A549 (cell line): ENCODE measurements around the gene INPP5A. TPM values are rescaled to one million over a fixed set of nuclear protein-coding genes. Genes with fewer than 3 reads are reported as not detected.

Experiments
- ATAC-seq, 2 experiments: fragments of 200-7000 bp in 1 of 2; fragments of >200 bp in 1 of 2; cut with Nextera tagmentation in 1 of 2; cut with Tn5 transposase in 1 of 2; 3 replicates each; pipeline versions ENCODE4 v1.8.0 to v1.9.1; 2018 to 2020; ENCODE audit warnings: mild to moderate bottlenecking in 1 of 2, moderate library complexity in 1 of 2
- CTCF ChIA-PET: fragments of 300-600 bp; sonication (Branson Sonifier 250); formaldehyde crosslinking; extraction: SDS; loops from one replicate; lab custom pipeline; 2021; ENCODE audit warnings: antibody characterized with exemption, inconsistent platforms; lab: Yijun Ruan, JAX
- POLR2A ChIA-PET: fragments of 350-600 bp; formaldehyde crosslinking; extraction: SDS; loops from one replicate; lab custom pipeline; 2021; ENCODE audit warnings: antibody characterized with exemption, inconsistent platforms; lab: Yijun Ruan, JAX
- DNase-seq, 2 experiments: peaks; one replicate each; pipeline versions ENCODE4 v3.0.0 to v3.0.0-alpha.2; 2011 to 2016; ENCODE audit warnings: low read depth in 1 of 2, low spot score in 1 of 2
- FAIRE-seq: peaks from 2 replicates; lab custom pipeline; 2011; peaks lifted over from hg19 to GRCh38; lab: Jason Lieb, UNC
- H3K27ac ChIP-seq, 2 experiments: fragments of >200 bp; sonication (Bioruptor Twin); formaldehyde crosslinking; 3 replicates each; pipeline ENCODE4 v1.5.1; 2016 to 2017
- H3K4me1 ChIP-seq: fragments of >200 bp; sonication (Bioruptor Twin); formaldehyde crosslinking; 3 replicates; pipeline ENCODE4 v1.6.1; 2016
- H3K4me2 ChIP-seq: fragments of >200 bp; sonication (Bioruptor Twin); formaldehyde crosslinking; 3 replicates; pipeline ENCODE4 v1.6.1; 2016
- H3K4me3 ChIP-seq: fragments of >200 bp; sonication (Bioruptor Twin); formaldehyde crosslinking; 3 replicates; pipeline ENCODE4 v1.5.1; 2016
- H3K9me3 ChIP-seq: fragments of >200 bp; sonication (Bioruptor Twin); formaldehyde crosslinking; 3 replicates; pipeline ENCODE4 v1.6.1; 2016
- ATOH8 ChIP-seq: fragments of 250-450 bp; sonication (Bioruptor Pico); IDR thresholded peaks from 2 replicates; pipeline ENCODE4 v1.5.0; 2020; ENCODE audit warnings: low read depth, mild to moderate bottlenecking, moderate library complexity
- BCL3 ChIP-seq: fragments of >200 bp; sonication (Bioruptor Twin); formaldehyde crosslinking; IDR thresholded peaks from 3 replicates; pipeline ENCODE4 v1.6.1; 2016
- CBX2 ChIP-seq: fragments of 200-600 bp; sonication (generic); IDR thresholded peaks from 2 replicates; pipeline ENCODE4 v1.6.1; 2016; ENCODE audit warnings: low read depth, mild to moderate bottlenecking, borderline replicate concordance
- CHD2 ChIP-seq: fragments of 150-350 bp; IDR thresholded peaks from 2 replicates; pipeline ENCODE4 v1.6.1; 2014; ENCODE audit warnings: low read length; ENCODE audit not compliant: partially characterized antibody
- CTCF ChIP-seq: fragments of >200 bp; sonication (Bioruptor Twin); formaldehyde crosslinking; IDR thresholded peaks from 3 replicates; pipeline ENCODE4 v1.5.1; 2016
- E2F6 ChIP-seq: IDR thresholded peaks from 2 replicates; pipeline ENCODE4 v1.6.1; 2012; ENCODE audit warnings: low read depth, borderline replicate concordance
- ESRRA ChIP-seq: fragments of 150-350 bp; IDR thresholded peaks from 2 replicates; pipeline ENCODE4 v1.6.1; 2014; ENCODE audit warnings: mild to moderate bottlenecking, low read length, borderline replicate concordance
- GATA3 ChIP-seq: IDR thresholded peaks from 2 replicates; pipeline ENCODE4 v1.6.1; 2012; ENCODE audit warnings: borderline replicate concordance
- HDAC2 ChIP-seq: fragments of 200-600 bp; sonication (generic); IDR thresholded peaks from 2 replicates; pipeline ENCODE4 v1.6.1; 2016
- HES2 ChIP-seq: fragments of >200 bp; sonication (Bioruptor Twin); formaldehyde crosslinking; IDR thresholded peaks from 2 replicates; pipeline ENCODE4 v1.6.1; 2016
- HEYL ChIP-seq: fragments of 250-450 bp; sonication (Bioruptor Pico); IDR thresholded peaks from 2 replicates; pipeline ENCODE4 v1.8.0; 2021; ENCODE audit warnings: mild to moderate bottlenecking, moderate library complexity
- HOXA7 ChIP-seq: fragments of 250-450 bp; sonication (Bioruptor Pico); IDR thresholded peaks from 2 replicates; pipeline ENCODE4 v1.5.0; 2020; ENCODE audit warnings: mild to moderate bottlenecking, moderate library complexity
- JUN ChIP-seq, 2 experiments: fragments of >200 bp; sonication (Bioruptor Twin); formaldehyde crosslinking; IDR thresholded peaks; 2 replicates in 1 of 2; 3 replicates in 1 of 2; pipeline ENCODE4 v1.6.1; 2016 to 2017
- KDM1A ChIP-seq: fragments of 200-600 bp; sonication (generic); IDR thresholded peaks from 2 replicates; pipeline ENCODE4 v1.6.1; 2016; ENCODE audit warnings: low read depth, mild to moderate bottlenecking
- KDM5A ChIP-seq: fragments of 200-600 bp; sonication (generic); IDR thresholded peaks from 2 replicates; pipeline ENCODE4 v1.6.1; 2016; ENCODE audit warnings: antibody characterized with exemption, mild to moderate bottlenecking
- MAZ ChIP-seq: fragments of 150-350 bp; IDR thresholded peaks from 2 replicates; pipeline ENCODE4 v1.6.1; 2014; ENCODE audit warnings: antibody characterized with exemption, low read depth, low read length, borderline replicate concordance
- MYC ChIP-seq: IDR thresholded peaks from 2 replicates; pipeline ENCODE4 v1.6.1; 2012; ENCODE audit warnings: mild to moderate bottlenecking, inconsistent platforms, low read length, improper control_type of control experiment, borderline replicate concordance
- NFE2L2 ChIP-seq: fragments of 150-350 bp; conservative IDR thresholded peaks from 2 replicates; pipeline ENCODE4 v1.6.1; 2014; ENCODE audit warnings: low read length
- POLR2A ChIP-seq: IDR thresholded peaks from 2 replicates; pipeline ENCODE4 v1.6.1; 2012; ENCODE audit warnings: mild to moderate bottlenecking, low read length
- RFX5 ChIP-seq: fragments of 450-650 bp; IDR thresholded peaks from 2 replicates; pipeline ENCODE4 v1.7.1; 2014; ENCODE audit warnings: antibody characterized with exemption, mild to moderate bottlenecking, moderate library complexity
- RNF2 ChIP-seq: fragments of 200-600 bp; sonication (generic); IDR thresholded peaks from 2 replicates; pipeline ENCODE4 v1.6.1; 2016; ENCODE audit warnings: low read depth, mild to moderate bottlenecking, antibody characterized with exemption, moderate library complexity, borderline replicate concordance
- SMC3 ChIP-seq: fragments of >200 bp; sonication (Bioruptor Twin); formaldehyde crosslinking; IDR thresholded peaks from 3 replicates; pipeline ENCODE4 v1.6.1; 2018; ENCODE audit warnings: inconsistent platforms
- TFCP2L1 ChIP-seq: fragments of 250-450 bp; sonication (Bioruptor Pico); IDR thresholded peaks from 2 replicates; pipeline ENCODE4 v1.5.0; 2021; ENCODE audit warnings: mild to moderate bottlenecking
- USF2 ChIP-seq: fragments of 450-650 bp; IDR thresholded peaks from 2 replicates; pipeline ENCODE4 v1.6.1; 2014; ENCODE audit warnings: antibody characterized with exemption
- ZC3H11A ChIP-seq: fragments of 450-650 bp; IDR thresholded peaks from 2 replicates; pipeline ENCODE4 v1.6.1; 2014; ENCODE audit warnings: antibody characterized with exemption, mild to moderate bottlenecking
- ZFP36 ChIP-seq: fragments of 450-650 bp; IDR thresholded peaks from 2 replicates; pipeline ENCODE4 v1.6.1; 2014; ENCODE audit warnings: borderline replicate concordance; ENCODE audit not compliant: partially characterized antibody
- ZNF302 ChIP-seq: fragments of 250-450 bp; sonication (Bioruptor Pico); IDR thresholded peaks from 2 replicates; pipeline ENCODE4 v1.9.0; 2021; ENCODE audit warnings: inconsistent platforms, mild to moderate bottlenecking, moderate library complexity
- WGBS: methylation state at CpG from one replicate; pipeline ENCODE4 v1.1.6; 2017; ENCODE audit errors: missing lambda C conversion rate; 5-methylcytosine and 5-hydroxymethylcytosine counted together
- polyA plus RNA-seq, 4 experiments: library from polyadenylated mRNA; depleted of rRNA in 3 of 4; stranded (reverse); fragments of >200 nt; fragmentation: RNase III in 1 of 4; extraction: RNeasy Plus Mini Kit Qiagen cat#74134 plus additional on column Dnase treatment in 1 of 4; gene quantifications; 2 replicates in 3 of 4; 3 replicates in 1 of 4; pipeline ENCODE4 v1.2.3, GENCODE V29; 2011 to 2017

Gene INPP5A
- polyA plus RNA-seq, 2 of the 4 experiments (the other 2 are of a cell fraction) = 13.7 to 15.1 TPM

- H3K27ac ChIP-seq = no peak overlapping the region
- 83% methylated on average over 1 of the region's 1 CpG for WGBS
- ChIA-PET CTCF (no interaction called here), POLR2A (no interaction called here)
- H3K9me3 ChIP-seq = peaks cover 25% of the 10 kb centered on the region
- no peak overlapping the region for H3K4me3 ChIP-seq
- DNase-seq = no peak
- TF ChIP-seq TFCP2L1 (CRISPR knock-in tag) (no peak), POLR2A (no peak), ZC3H11A (no peak)
- H3K4me1 ChIP-seq = no peaks in the 10 kb centered on the region
- ATAC-seq = no peak
- no peak overlapping the region for H3K4me2 ChIP-seq
- no peak for FAIRE-seq
These were observed 64.0 kb downstream of the INPP5A start for GRCh38 chr10:132601567-132601966.

GRCh38 chr10:132602614-132603013, 65.0 kb downstream of the INPP5A start:
- no peak overlapping the region for H3K4me3 ChIP-seq
- DNase-seq = no peak
- H3K4me1 ChIP-seq = no peaks in the 10 kb centered on the region
- ChIA-PET CTCF (interaction anchor here (1.2 to 1.4 kb wide), 2 partner anchors 52 to 142 kb away, joined by 3 to 5 read pairs; no protein-coding TSS in a partner anchor), POLR2A (no interaction called here)
- H3K4me2 ChIP-seq = no peak overlapping the region
- TF ChIP-seq HOXA7 (CRISPR knock-in tag) (no peak), HES2 (no peak), CTCF (no peak), HDAC2 (no peak), ESRRA (no peak), TFCP2L1 (CRISPR knock-in tag) (no peak), JUN (IDR thresholded peaks at IDR 0.05) (no peak), NFE2L2 (no peak), ATOH8 (CRISPR knock-in tag) (no peak), SMC3 (no peak), ZFP36 (no peak), KDM5A (no peak), E2F6 (no peak), HEYL (CRISPR knock-in tag) (no peak), KDM1A (no peak), ZNF302 (CRISPR knock-in tag) (no peak)
- H3K9me3 ChIP-seq = peaks cover 25% of the 10 kb centered on the region
- 88% methylated on average over 6 of the region's 6 CpGs for WGBS
- no peak for ATAC-seq
- no peak overlapping the region for H3K27ac ChIP-seq
- no peak for FAIRE-seq

- no peak for ATAC-seq
- TF ChIP-seq POLR2A (no peak), ZNF302 (CRISPR knock-in tag) (no peak), BCL3 (no peak), USF2 (no peak), RNF2 (no peak), MYC (no peak), GATA3 (no peak), TFCP2L1 (CRISPR knock-in tag) (no peak), CBX2 (no peak), MAZ (no peak), CHD2 (no peak), HDAC2 (no peak), ZC3H11A (no peak), RFX5 (no peak), HES2 (no peak)
- WGBS = 95% methylated on average over 24 of the region's 30 CpGs
- FAIRE-seq = no peak
- ChIA-PET CTCF (interaction anchor here (0.6 to 1.4 kb wide), 3 partner anchors 34 to 229 kb away, joined by 3 to 5 read pairs (median 3); no protein-coding TSS in a partner anchor), POLR2A (no interaction called here)
- Histone ChIP-seq H3K4me2 (no peak overlapping the region), H3K9me3 (peaks cover 22% of the 10 kb centered on the region), H3K4me1 (no peaks in the 10 kb centered on the region), H3K27ac (no peak overlapping the region), H3K4me3 (no peak overlapping the region)
- no peak for DNase-seq
These were observed 66.4 kb downstream of the INPP5A start for GRCh38 chr10:132603851-132604533.
